ENCODE data around the gene LTF. TPM values are rescaled to one million over a fixed set of nuclear protein-coding genes. Genes with fewer than 3 reads are reported as not detected.
"Not testable (repeated sequence)": the region's sequence is repeated elsewhere in the genome, so short reads cannot be mapped to it uniquely, and the experiment has no call there.

Gene LTF
- total and polyA plus RNA-seq, 3 donors from 2014 or later, result 0.31 to 7.8 (median 0.43) TPM

DNA sequence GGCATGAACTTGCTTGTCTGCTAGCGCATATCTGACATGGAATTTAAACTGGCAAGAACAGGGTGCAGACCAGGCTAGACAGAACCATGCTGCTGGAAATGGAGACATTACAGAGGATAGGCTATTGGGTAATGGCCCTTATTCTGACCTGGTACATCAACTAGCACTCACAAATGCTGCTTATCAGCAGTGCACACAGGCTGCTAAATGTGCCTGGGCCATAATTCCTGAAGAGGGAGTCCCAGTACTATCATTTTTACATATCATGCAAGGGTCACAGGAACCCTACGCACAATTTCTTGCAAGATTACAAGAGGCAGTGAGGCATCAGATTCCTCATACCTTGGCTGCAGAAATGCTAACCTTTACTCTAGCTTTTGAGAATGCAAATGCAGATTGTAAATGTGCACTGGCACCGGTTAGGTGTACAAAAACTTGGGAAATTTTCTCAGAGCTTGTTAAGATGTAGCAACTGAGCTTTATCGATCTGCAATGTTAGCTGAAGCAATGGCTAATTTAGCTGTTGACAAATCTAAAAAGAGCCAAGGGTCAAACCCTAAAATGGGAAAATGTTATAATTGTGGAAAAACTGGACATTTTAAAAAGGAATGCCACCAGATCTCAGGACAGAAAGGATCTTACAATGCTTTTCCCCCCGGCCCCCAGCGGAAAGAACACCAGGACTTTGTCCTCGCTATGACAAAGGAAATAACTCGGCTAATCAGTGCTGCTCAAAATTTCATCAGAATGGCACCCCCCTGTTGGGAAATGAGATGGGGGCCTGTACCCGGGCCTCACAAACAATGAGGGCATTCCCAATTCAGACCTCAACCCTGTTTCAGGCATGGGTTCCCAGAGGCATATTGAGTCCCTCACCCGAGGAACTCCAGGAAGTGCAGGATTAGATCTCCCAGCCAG lies 36.5 kb downstream of the LTF start:
- H3K4me3 ChIP-seq, result no peak overlapping the region
- TF ChIP-seq, protein P1, sequence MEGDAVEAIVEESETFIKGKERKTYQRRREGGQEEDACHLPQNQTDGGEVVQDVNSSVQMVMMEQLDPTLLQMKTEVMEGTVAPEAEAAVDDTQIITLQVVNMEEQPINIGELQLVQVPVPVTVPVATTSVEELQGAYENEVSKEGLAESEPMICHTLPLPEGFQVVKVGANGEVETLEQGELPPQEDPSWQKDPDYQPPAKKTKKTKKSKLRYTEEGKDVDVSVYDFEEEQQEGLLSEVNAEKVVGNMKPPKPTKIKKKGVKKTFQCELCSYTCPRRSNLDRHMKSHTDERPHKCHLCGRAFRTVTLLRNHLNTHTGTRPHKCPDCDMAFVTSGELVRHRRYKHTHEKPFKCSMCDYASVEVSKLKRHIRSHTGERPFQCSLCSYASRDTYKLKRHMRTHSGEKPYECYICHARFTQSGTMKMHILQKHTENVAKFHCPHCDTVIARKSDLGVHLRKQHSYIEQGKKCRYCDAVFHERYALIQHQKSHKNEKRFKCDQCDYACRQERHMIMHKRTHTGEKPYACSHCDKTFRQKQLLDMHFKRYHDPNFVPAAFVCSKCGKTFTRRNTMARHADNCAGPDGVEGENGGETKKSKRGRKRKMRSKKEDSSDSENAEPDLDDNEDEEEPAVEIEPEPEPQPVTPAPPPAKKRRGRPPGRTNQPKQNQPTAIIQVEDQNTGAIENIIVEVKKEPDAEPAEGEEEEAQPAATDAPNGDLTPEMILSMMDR (IDR thresholded peaks at IDR 0.05), result no peak
- TF ChIP-seq POLR2A (IDR thresholded peaks at IDR 0.05), result no peak
- H3K36me3 ChIP-seq (ENCODE audit: low read depth, missing control alignments), result no peaks in the 10 kb centered on the region
- intact Hi-C loops (cut with DNase I; ENCODE audit: low total_unique reads), result no loop called here
- H3K27ac ChIP-seq, result no peak overlapping the region
- no peaks in the 10 kb centered on the region for H3K4me1 ChIP-seq
- 86 to 96% methylated on average over 10 of the region's 10 CpGs for WGBS, 2 donors
- no peaks in the 10 kb centered on the region for H3K27me3 ChIP-seq
- DNase-seq, result no peak
- H3K9me3 ChIP-seq, result no peaks in the 10 kb centered on the region

DNA sequence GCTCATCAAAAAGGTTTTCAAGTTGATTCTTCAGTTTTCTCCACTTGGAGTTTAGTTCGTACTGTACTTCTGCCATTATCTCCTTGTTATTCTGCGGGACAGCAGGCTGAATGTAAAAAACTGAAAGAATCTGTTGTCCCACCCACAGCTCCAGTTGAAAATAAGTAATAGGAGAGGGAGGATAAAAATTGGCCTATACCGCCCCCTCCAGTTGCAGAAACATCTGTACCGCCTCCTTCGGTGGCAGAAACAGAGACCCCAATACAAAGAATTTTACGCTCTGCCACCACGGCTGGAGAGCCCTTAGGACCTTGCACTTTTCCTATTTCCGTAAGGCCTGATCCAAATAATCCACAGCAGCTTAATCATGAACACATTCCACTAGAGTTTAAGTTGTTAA lies 37.3 kb downstream of the LTF start:
- intact Hi-C loops (cut with DNase I; ENCODE audit: low total_unique reads); H3K27me3 ChIP-seq: not testable (repeated sequence)

DNA sequence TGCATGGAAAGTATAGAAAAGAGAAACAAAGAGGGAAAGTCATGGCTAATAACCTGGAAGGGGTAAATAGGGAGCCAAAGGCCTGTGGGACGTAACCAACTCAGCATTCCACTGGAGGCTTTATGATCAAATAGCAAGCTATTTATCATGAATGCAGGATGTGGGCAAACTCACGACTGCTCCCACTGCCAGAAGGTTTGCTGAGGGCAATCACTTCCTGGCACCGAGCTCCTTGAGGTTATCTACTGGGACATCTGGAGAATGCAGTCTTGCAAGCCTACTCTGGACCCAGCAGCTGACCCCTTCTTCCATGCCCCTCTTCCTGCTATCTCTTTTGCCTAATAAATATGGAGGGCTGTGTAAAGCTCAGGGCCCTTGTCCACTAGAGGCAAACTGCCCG lies 38.2 kb downstream of the LTF start:
- H3K4me1 ChIP-seq; intact Hi-C loops (cut with DNase I; ENCODE audit: low total_unique reads); H3K36me3 ChIP-seq (ENCODE audit: low read depth, missing control alignments); DNase-seq; H3K27me3 ChIP-seq; H3K27ac ChIP-seq; H3K4me3 ChIP-seq; H3K9me3 ChIP-seq: not testable (repeated sequence)
- 70 to 72% methylated on average over 4 of the region's 4 CpGs for WGBS, 2 donors

More for the DNA sequence above, 37.3 kb downstream of the LTF start:
- not testable (repeated sequence) for DNase-seq; H3K9me3 ChIP-seq; H3K4me1 ChIP-seq; H3K36me3 ChIP-seq (ENCODE audit: low read depth, missing control alignments); H3K27ac ChIP-seq; H3K4me3 ChIP-seq
- WGBS, 2 donors, result 60 to 76% methylated on average over 8 of the region's 8 CpGs

DNA sequence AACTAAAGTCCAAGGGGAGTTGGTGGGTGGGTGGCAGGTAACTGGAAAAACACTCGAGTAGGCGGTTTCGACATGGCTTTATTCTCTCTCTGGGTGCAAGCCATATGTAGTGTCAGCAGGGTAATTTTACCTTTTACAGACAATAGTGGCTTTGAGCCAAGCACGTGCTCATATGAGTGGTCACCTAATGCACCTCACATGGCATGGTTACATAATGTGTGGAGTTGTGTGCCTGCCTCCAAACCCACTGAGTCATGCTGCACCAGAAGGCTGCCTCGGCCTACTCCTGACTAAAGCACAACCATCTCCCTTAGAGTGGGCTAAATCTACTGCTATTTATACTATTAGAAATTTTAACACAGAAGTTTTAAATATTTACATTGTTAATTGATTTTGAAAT lies 41.1 kb downstream of the LTF start:
- H3K4me3 ChIP-seq, result no peak overlapping the region
- H3K27ac ChIP-seq, result no peak overlapping the region
- intact Hi-C loops (cut with DNase I; ENCODE audit: low total_unique reads), result no loop called here
- no peaks in the 10 kb centered on the region for H3K9me3 ChIP-seq
- no peak for DNase-seq
- 88 to 95% methylated on average over 5 of the region's 5 CpGs for WGBS, 2 donors
- H3K27me3 ChIP-seq, result no peaks in the 10 kb centered on the region
- H3K4me1 ChIP-seq, result no peaks in the 10 kb centered on the region
- TF ChIP-seq, protein P1 (IDR thresholded peaks at IDR 0.05), result no peak
- no peak for TF ChIP-seq POLR2A (IDR thresholded peaks at IDR 0.05)
- H3K36me3 ChIP-seq (ENCODE audit: low read depth, missing control alignments), result no peaks in the 10 kb centered on the region

DNA sequence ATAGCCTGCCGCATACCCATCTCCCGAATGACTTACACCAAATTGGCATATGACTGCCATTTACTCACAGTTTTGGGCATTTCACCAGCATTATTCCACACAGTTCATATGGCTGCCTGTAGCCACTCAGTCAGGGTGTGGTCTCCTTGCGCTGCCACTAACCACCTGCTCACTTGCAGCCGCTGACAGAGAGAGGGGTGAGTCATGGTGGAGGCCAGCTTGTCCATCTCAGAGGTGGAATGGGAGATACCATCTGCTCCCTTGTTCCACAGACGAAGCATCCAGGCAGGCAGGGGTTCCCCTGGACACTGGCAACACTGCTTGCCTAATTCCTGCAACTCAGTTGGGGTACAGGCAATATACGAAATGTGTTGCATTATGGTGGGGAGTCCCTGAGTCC lies 42.1 kb downstream of the LTF start:
- H3K9me3 ChIP-seq, result no peaks in the 10 kb centered on the region
- 95 to 97% methylated on average over 6 of the region's 6 CpGs for whole genome bisulfite sequencing, 2 donors
- no peak overlapping the region for H3K27ac ChIP-seq
- H3K27me3 ChIP-seq, result no peaks in the 10 kb centered on the region
- H3K4me3 ChIP-seq, result no peak overlapping the region
- intact Hi-C loops (cut with DNase I; ENCODE audit: low total_unique reads), result no loop called here
- no peak for DNase-seq
- no peaks in the 10 kb centered on the region for H3K4me1 ChIP-seq
- H3K36me3 ChIP-seq (ENCODE audit: low read depth, missing control alignments), result no peaks in the 10 kb centered on the region
- TF ChIP-seq POLR2A (IDR thresholded peaks at IDR 0.05), result no peak
- TF ChIP-seq, protein P1 (IDR thresholded peaks at IDR 0.05), result no peak

DNA sequence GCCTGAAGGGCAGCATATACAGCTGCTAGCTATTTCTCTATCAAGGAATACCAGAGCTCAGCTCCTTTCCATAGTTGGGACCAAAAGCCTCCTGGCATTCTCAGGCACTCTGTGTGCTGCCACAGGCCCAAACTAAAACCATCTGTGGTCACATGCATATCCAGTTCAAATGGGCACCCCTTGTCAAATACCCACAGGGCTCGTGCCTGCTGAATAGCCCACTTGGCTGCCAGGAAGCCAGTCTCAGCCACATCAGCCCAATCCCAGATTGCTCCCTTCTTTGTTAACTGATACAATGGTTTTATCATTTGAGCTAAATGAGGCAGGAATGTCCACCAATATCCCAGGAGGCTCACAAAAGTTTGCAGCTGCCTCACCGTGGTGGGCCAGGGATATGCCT lies 43.8 kb downstream of the LTF start:
- no peak for DNase-seq
- no peaks in the 10 kb centered on the region for H3K27me3 ChIP-seq
- no peaks in the 10 kb centered on the region for H3K9me3 ChIP-seq
- 76 to 92% methylated on average over 2 of the region's 2 CpGs for WGBS, 2 donors
- no peaks in the 10 kb centered on the region for H3K4me1 ChIP-seq
- H3K27ac ChIP-seq, result no peak overlapping the region
- intact Hi-C loops (cut with DNase I; ENCODE audit: low total_unique reads), result no loop called here
- no peak for TF ChIP-seq POLR2A (IDR thresholded peaks at IDR 0.05)
- TF ChIP-seq, protein P1 (IDR thresholded peaks at IDR 0.05), result no peak
- no peak overlapping the region for H3K4me3 ChIP-seq
- H3K36me3 ChIP-seq (ENCODE audit: low read depth, missing control alignments), result no peaks in the 10 kb centered on the region

All from testis (tissue), 3 donors.